Left lung (tissue), 14 donors: ENCODE measurements around the gene LIN37. TPM values are rescaled to one million over a fixed set of nuclear protein-coding genes. Genes with fewer than 3 reads are reported as not detected.

Experiments used
- ATAC-seq: fragments of 200-7000 bp; cut with Tn5 transposase; one replicate; pipeline ENCODE4 v1.9.1; 2020; ENCODE audit warnings: moderate library complexity
- DNase-seq, 4 donors: peaks; one replicate each; pipeline ENCODE4 v3.0.0-alpha.2; 2013 to 2020
- H3K27ac ChIP-seq, 2 donors: fragments of 200-600 bp; sonication (generic) in 1 of 2; one replicate each; pipeline versions ENCODE4 v1.5.0 to v1.8.0; 2020 to 2021
- H3K27me3 ChIP-seq, 2 donors: fragments of 200-600 bp; sonication (generic) in 1 of 2; one replicate each; pipeline versions ENCODE4 v1.5.0 to v1.8.0; 2020 to 2021
- H3K36me3 ChIP-seq, 2 donors: fragments of 200-600 bp; sonication (generic) in 1 of 2; one replicate each; pipeline versions ENCODE4 v1.5.0 to v1.8.0; 2020 to 2021
- H3K4me1 ChIP-seq, 2 donors: fragments of 200-600 bp; one replicate each; pipeline ENCODE4 v1.8.0; 2021
- H3K4me3 ChIP-seq, 2 donors: fragments of 200-600 bp; sonication (generic) in 1 of 2; one replicate each; pipeline versions ENCODE4 v1.5.0 to v1.8.0; 2020 to 2021; ENCODE audit warnings: mild to moderate bottlenecking in 1 of 2
- H3K9me3 ChIP-seq, 2 donors: fragments of 200-600 bp; sonication (generic) in 1 of 2; one replicate each; pipeline versions ENCODE4 v1.5.0 to v1.8.0; 2020 to 2021
- intact Hi-C, 2 donors: fragments of 100-400 bp; cut with DNase I; formaldehyde crosslinking; loops; one replicate each; pipeline versions ENCODE4 v1.11.2 to v1.14.2; 2022
- long read RNA-seq, 12 donors: library from polyadenylated mRNA in 2 of 12; unstranded in 2 of 12; transcript quantifications; one replicate each; pipeline ENCODE4 v2.0.0 and lab custom pipeline, GENCODE V29; 2019 to 2026
- polyA plus RNA-seq, 6 donors: library from polyadenylated mRNA; unstranded; fragments of 120-200 nt; gene quantifications; one replicate each; pipeline ENCODE4 v1.2.1, GENCODE V29; 2013; ENCODE audit not compliant: insufficient read length in 6 of 6
- total RNA-seq, 2 donors: library from RNA; stranded (reverse); fragmentation: NEBNext Ultra II Directional; extraction: Animal tissue kit (Norgen Biotek cat#: 25700); gene quantifications; one replicate each; pipeline ENCODE4 v1.2.1, GENCODE V29; 2021
- TF ChIP-seq, protein P1 (sequence below), 2 donors: fragments of 200-600 bp; sonication (generic) in 1 of 2; IDR thresholded peaks; one replicate each; pipeline versions ENCODE4 v1.5.0 to v1.8.0; 2021; ENCODE audit warnings: antibody characterized with exemption in 2 of 2
- donor health status: DM: no; HTN: yes; CAD: no.
- donor health status: DM: no; HTN: no; CAD: no.

LIN37 gene, protein sequence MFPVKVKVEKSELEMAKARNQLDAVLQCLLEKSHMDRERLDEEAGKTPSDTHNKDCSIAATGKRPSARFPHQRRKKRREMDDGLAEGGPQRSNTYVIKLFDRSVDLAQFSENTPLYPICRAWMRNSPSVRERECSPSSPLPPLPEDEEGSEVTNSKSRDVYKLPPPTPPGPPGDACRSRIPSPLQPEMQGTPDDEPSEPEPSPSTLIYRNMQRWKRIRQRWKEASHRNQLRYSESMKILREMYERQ
- total RNA-seq (1 to 10 TPM; 6.6 to 9.9 TPM), polyA plus RNA-seq (10 to 100 TPM; 11.0 to 14.5 (median 12.7) TPM)
- long read RNA-seq, donor 1, partial matches to known transcripts = 0 of 4 reads
- long read RNA-seq, donor 1, other reads (novel, unspliced or antisense) = 0 of 4 reads
- long read RNA-seq, donor 2 = 0 reads
- long read RNA-seq, donor 3, partial matches to known transcripts = 0 of 2 reads
- long read RNA-seq, donor 3, other reads (novel, unspliced or antisense) = 0 of 2 reads
- long read RNA-seq, donor 4, transcript LIN37-201 (9 exons, 1,150 nt) = major isoform, 8 of 9 reads
- long read RNA-seq, donor 4, partial matches to known transcripts = 0 of 9 reads
- long read RNA-seq, donor 4, other reads (novel, unspliced or antisense) = 1 of 9 reads
- long read RNA-seq, donor 5, partial matches to known transcripts = 0 of 2 reads
- long read RNA-seq, donor 5, other reads (novel, unspliced or antisense) = 0 of 2 reads
- long read RNA-seq, donor 6, partial matches to known transcripts = 0 of 2 reads
- long read RNA-seq, donor 6, other reads (novel, unspliced or antisense) = 0 of 2 reads
- long read RNA-seq, donor 7, partial matches to known transcripts = 0 of 1 reads
- long read RNA-seq, donor 7, other reads (novel, unspliced or antisense) = 0 of 1 reads
- long read RNA-seq, donor 8, partial matches to known transcripts = 0 of 3 reads
- long read RNA-seq, donor 8, other reads (novel, unspliced or antisense) = 0 of 3 reads
- long read RNA-seq, donor 9 = 0 reads
- long read RNA-seq, donor 10, transcript LIN37-201 (9 exons, 1,150 nt) = major isoform, 8 of 9 reads
- long read RNA-seq, donor 10, partial matches to known transcripts = 0 of 9 reads
- long read RNA-seq, donor 10, other reads (novel, unspliced or antisense) = 1 of 9 reads
- long read RNA-seq, donor 11 = 0 reads
- long read RNA-seq, donor 12, partial matches to known transcripts = 0 of 1 reads
- long read RNA-seq, donor 12, other reads (novel, unspliced or antisense) = 0 of 1 reads

- H3K4me3 ChIP-seq = peak within 1 kb of the TSS; percentile 66 to 99
- TF ChIP-seq, protein P1, sequence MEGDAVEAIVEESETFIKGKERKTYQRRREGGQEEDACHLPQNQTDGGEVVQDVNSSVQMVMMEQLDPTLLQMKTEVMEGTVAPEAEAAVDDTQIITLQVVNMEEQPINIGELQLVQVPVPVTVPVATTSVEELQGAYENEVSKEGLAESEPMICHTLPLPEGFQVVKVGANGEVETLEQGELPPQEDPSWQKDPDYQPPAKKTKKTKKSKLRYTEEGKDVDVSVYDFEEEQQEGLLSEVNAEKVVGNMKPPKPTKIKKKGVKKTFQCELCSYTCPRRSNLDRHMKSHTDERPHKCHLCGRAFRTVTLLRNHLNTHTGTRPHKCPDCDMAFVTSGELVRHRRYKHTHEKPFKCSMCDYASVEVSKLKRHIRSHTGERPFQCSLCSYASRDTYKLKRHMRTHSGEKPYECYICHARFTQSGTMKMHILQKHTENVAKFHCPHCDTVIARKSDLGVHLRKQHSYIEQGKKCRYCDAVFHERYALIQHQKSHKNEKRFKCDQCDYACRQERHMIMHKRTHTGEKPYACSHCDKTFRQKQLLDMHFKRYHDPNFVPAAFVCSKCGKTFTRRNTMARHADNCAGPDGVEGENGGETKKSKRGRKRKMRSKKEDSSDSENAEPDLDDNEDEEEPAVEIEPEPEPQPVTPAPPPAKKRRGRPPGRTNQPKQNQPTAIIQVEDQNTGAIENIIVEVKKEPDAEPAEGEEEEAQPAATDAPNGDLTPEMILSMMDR (IDR thresholded peaks at IDR 0.05) = peak in 1 of 2 donors; percentile 51
- ATAC-seq (peak; percentile 88), DNase-seq (peak; percentile 99)
- H3K9me3 ChIP-seq = no peaks in the 10 kb centered on the region
- intact Hi-C loops = no loop called here
- no peaks in the 10 kb centered on the region for H3K27me3 ChIP-seq
- H3K36me3 ChIP-seq = peaks cover 0 to 19% of the 10 kb centered on the region in 2 donors
- peak within 1 kb of the TSS; percentile 59 to 63 for H3K27ac ChIP-seq
- H3K4me1 ChIP-seq = peaks cover 15 to 52% of the 10 kb centered on the region in 2 donors
These were observed at the start of gene LIN37 for GRCh38 chr19:35748106-35749020. LIN37 (plus strand) TSS chr19:35748576; CDS start chr19:35748725, 149 bp downstream.

DNA sequence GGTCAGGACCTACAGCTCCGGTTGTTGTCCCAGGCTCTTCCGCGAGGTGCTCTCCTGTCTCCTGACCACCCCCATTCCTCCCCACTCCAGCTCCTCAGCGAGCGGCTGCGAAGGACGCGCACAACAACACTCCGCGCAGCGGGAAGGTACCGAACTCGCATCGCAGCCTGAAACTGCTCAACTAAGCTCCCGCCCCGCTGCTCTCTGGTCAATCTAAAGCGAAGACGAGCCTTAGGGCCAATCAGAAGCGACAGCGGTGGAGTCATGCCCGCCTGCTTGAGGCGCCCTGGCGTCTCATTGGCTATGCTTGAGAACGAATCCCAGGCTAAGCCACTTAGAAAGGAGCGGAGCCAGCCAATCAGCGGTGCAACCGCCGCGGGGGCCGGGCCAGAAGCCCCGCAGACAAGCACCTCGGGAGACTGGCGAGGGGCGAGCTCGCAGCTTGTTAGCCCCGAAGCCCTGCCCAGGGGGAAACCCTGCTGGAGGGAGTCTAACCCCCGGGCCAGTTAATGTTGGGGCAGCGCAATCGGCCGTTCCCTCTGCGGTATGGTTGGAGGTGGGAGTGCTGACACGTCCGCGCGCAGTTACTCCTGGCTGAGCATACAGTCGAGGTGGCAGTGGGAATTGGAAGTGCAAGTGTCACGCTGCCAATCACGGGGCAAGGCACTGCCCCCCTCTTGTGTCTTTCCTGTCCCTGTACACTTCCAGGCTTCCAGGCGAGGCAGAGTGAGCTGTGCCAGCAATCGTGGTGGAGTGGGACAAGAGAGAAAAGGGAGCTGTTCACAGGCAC, 46.0 kb upstream of the LIN37 start:
- Histone ChIP-seq H3K36me3 (no peaks in the 10 kb centered on the region), H3K27ac (peak overlapping the region in 1 of 2 donors; percentile 50), H3K4me3 (peak overlapping the region; percentile 52 to 57), H3K27me3 (peaks cover 0 to 56% of the 10 kb centered on the region in 2 donors), H3K9me3 (no peaks in the 10 kb centered on the region), H3K4me1 (peaks cover 0 to 17% of the 10 kb centered on the region in 2 donors)
- intact Hi-C loops = no loop called here
- peak; percentile 92 to 98 (median 96) for DNase-seq
- TF ChIP-seq, protein P1 (IDR thresholded peaks at IDR 0.05) = no peak
- ATAC-seq = peak; percentile 99

DNA sequence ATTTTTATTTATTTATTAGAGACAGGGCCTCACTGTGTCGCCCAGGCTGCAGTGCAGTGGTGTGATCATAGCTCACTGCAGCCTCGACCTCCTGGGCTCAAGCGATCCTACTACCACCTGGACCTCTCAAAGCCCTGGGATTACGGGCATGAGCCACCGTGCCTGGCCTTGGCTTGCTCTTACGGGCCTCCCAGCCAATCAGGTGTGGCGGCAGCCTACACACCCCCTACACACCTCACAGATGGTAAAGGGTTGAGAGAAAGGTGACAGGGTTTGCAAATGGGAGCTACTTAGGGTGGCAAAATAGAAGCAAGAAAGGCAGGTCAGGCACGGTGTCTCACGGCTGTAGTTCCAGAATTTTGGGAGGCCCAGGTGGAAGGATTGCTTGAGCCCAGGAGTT, 45.0 kb upstream of the LIN37 start:
- TF ChIP-seq, protein P1 (IDR thresholded peaks at IDR 0.05) = no peak
- H3K4me3 ChIP-seq = peak overlapping the region in 1 of 2 donors; percentile 57
- H3K36me3 ChIP-seq = no peaks in the 10 kb centered on the region
- H3K27me3 ChIP-seq = peaks cover 0 to 65% of the 10 kb centered on the region in 2 donors
- intact Hi-C loops = no loop called here
- H3K4me1 ChIP-seq = peaks cover 0 to 17% of the 10 kb centered on the region in 2 donors
- ATAC-seq = no peak
- no peak overlapping the region for H3K27ac ChIP-seq
- H3K9me3 ChIP-seq = no peaks in the 10 kb centered on the region
- no peak for DNase-seq

DNA sequence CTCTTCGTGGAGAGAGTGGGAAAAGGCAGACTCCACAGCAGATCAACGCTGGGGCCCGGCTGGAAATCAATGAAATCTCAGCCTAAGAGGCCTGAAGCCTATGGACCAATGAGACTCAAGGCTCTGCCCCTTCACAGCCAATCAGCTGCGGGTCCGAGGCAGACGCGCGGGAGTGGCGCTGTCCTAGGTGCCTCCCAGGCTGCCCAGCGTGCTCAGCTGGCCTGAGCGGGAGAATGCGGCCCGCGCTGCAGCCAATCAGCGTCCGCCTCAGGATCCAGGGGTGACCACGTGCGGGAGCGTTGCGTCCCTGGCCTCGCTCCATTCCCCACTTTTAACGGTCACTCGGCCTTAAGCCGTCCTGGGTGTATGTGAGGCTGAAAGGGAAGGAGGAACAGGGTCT, 44.2 kb upstream of the LIN37 start, which contains the start of gene ZBTB32:
Gene ZBTB32 (plus strand): TSS at position 341 of the 400 bp plus-strand sequence. CDS start 10,069 bp downstream, outside the sequence.
- Histone ChIP-seq H3K9me3 (no peaks in the 10 kb centered on the region), H3K27me3 (peaks cover 0 to 72% of the 10 kb centered on the region in 2 donors), H3K4me1 (peaks cover 0 to 17% of the 10 kb centered on the region in 2 donors), H3K36me3 (no peaks in the 10 kb centered on the region), H3K4me3 (no peak within 1 kb of the TSS), H3K27ac (no peak within 1 kb of the TSS)
- intact Hi-C loops = no loop called here
- peak; percentile 17 for ATAC-seq
- TF ChIP-seq, protein P1 (IDR thresholded peaks at IDR 0.05) = no peak
- DNase-seq = peak in 1 of 4 donors; percentile 53
